Colonic mucosa (tissue), 4 donors: ENCODE results near the gene CFAP141. TPM values are rescaled to one million over a fixed set of nuclear protein-coding genes. Genes with fewer than 3 reads are reported as not detected.

Experiments used
- DNase-seq: peaks from one replicate; pipeline ENCODE4 v3.0.0-alpha.2; 2020
- H3K27ac ChIP-seq: fragments of 200-600 bp; one replicate; pipeline ENCODE4 v1.8.0; 2021
- H3K27me3 ChIP-seq: fragments of 200-600 bp; one replicate; pipeline ENCODE4 v1.8.0; 2021
- H3K36me3 ChIP-seq: fragments of 200-600 bp; one replicate; pipeline ENCODE4 v1.8.0; 2021
- H3K4me1 ChIP-seq: fragments of 200-600 bp; one replicate; pipeline ENCODE4 v1.8.0; 2021; ENCODE audit warnings: mild to moderate bottlenecking
- H3K4me3 ChIP-seq: fragments of 200-600 bp; one replicate; pipeline ENCODE4 v1.8.0; 2021
- H3K9ac ChIP-seq, 2 donors: one replicate each; pipeline ENCODE4 v1.7.0; 2013; ENCODE audit warnings: control low read depth in 2 of 2, low read depth in 2 of 2, low read length in 2 of 2
- H3K9me3 ChIP-seq: fragments of 200-600 bp; one replicate; pipeline ENCODE4 v1.8.0; 2021
- intact Hi-C: fragments of 100-400 bp; cut with DNase I; formaldehyde crosslinking; loops from one replicate; pipeline ENCODE4 v1.14.1; 2022
- total RNA-seq, 2 donors: library from RNA; stranded (reverse); fragmentation: NEBNext Ultra II Directional in 1 of 2; extraction: Animal tissue kit (Norgen Biotek cat#: 25700) in 1 of 2; gene quantifications; one replicate each; pipeline ENCODE4 v1.2.1, GENCODE V29; 2021
- TF ChIP-seq, protein P1 (sequence below): fragments of 200-600 bp; IDR thresholded peaks from one replicate; pipeline ENCODE4 v1.8.0; 2022; ENCODE audit warnings: antibody characterized with exemption, mild to moderate bottlenecking
- donor health status: healthy.
- donor health status: DM: no; HTN: no; CAD: no.
- donor health status: DM: no; HTN: no; CAD: no.

The CFAP141 gene
- total RNA-seq, 2 donors from 2014 or later: not detected

- intact Hi-C loops: no loop called here
- Histone ChIP-seq H3K36me3 (no peaks in the 10 kb centered on the region), H3K9ac (peak within 1 kb of the TSS; percentile 93 to 99), H3K9me3 (no peaks in the 10 kb centered on the region), H3K4me1 (peaks cover 7% of the 10 kb centered on the region), H3K27ac (peak within 1 kb of the TSS; percentile 98), H3K27me3 (no peaks in the 10 kb centered on the region), H3K4me3 (peak within 1 kb of the TSS; percentile 77)
- TF ChIP-seq, protein P1, sequence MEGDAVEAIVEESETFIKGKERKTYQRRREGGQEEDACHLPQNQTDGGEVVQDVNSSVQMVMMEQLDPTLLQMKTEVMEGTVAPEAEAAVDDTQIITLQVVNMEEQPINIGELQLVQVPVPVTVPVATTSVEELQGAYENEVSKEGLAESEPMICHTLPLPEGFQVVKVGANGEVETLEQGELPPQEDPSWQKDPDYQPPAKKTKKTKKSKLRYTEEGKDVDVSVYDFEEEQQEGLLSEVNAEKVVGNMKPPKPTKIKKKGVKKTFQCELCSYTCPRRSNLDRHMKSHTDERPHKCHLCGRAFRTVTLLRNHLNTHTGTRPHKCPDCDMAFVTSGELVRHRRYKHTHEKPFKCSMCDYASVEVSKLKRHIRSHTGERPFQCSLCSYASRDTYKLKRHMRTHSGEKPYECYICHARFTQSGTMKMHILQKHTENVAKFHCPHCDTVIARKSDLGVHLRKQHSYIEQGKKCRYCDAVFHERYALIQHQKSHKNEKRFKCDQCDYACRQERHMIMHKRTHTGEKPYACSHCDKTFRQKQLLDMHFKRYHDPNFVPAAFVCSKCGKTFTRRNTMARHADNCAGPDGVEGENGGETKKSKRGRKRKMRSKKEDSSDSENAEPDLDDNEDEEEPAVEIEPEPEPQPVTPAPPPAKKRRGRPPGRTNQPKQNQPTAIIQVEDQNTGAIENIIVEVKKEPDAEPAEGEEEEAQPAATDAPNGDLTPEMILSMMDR: no peak
- peak; percentile 99 for DNase-seq
Observed at GRCh38 chr1:154220071-154220969, 14.2 kb upstream of the CFAP141 start, which contains the start of gene UBAP2L. Gene UBAP2L, plus strand, starts transcription at chr1:154220955. Its CDS starts 4,169 bp downstream, at chr1:154225124.

DNA sequence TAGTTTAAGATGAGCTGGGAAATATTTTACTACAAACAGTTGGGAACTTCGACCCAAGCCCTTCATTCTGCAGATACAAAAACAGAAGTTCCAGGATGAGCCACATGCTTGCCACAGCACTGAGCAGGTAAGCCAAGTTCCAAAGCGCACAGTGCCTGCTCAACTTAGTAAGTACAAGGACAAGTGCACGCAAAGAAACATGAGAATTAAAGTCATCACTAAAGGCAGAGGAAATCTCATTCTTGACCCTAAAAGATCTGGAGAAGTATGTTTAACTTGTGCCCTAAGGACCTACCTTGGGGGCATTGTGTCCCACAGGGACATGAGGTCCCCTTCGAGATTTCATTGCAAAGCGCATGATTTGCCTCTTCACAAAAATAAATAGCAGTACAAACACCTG lies 13.4 kb upstream of the CFAP141 start:
- DNase-seq: peak; percentile 31
- peaks cover 7% of the 10 kb centered on the region for H3K4me1 ChIP-seq
- TF ChIP-seq, protein P1: no peak

DNA sequence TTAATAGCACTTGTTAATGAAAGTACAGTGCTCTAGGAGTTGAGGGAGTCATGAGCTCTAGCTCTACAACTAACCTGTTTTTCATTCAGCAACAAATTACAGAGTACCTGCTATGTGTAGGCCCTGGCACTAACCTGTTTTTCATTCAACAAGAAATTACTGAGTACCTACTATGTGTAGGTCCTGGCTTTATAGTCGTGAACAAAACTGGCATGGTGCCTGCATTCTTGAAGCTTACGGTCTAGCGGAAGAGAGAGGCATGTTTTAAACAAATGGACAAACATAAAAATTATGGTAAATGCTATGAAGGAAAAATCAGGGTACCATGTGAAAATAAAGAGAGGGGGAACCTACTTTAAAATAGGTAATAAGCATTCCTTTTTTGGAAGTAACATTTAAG lies 12.4 kb upstream of the CFAP141 start:
- H3K9ac ChIP-seq: no peak overlapping the region
- H3K4me3 ChIP-seq: no peak overlapping the region
- peaks cover 7% of the 10 kb centered on the region for H3K4me1 ChIP-seq

More for the DNA sequence above, 13.4 kb upstream of the CFAP141 start:
- Histone ChIP-seq H3K9me3 (no peaks in the 10 kb centered on the region), H3K36me3 (no peaks in the 10 kb centered on the region), H3K9ac (peak overlapping the region; percentile 76 to 99), H3K27me3 (no peaks in the 10 kb centered on the region), H3K4me3 (peak overlapping the region; percentile 77), H3K27ac (peak overlapping the region; percentile 98)
- intact Hi-C loops: no loop called here

GRCh38 chr1:154213274-154213673 lies 7.1 kb upstream of the CFAP141 start:
- DNase-seq: no peak
- intact Hi-C loops: no loop called here
- Histone ChIP-seq H3K4me3 (no peak overlapping the region), H3K9me3 (no peaks in the 10 kb centered on the region), H3K27ac (no peak overlapping the region), H3K36me3 (peaks cover 29% of the 10 kb centered on the region), H3K27me3 (no peaks in the 10 kb centered on the region), H3K9ac (no peak overlapping the region), H3K4me1 (no peaks in the 10 kb centered on the region)
- TF ChIP-seq, protein P1: no peak

More for the DNA sequence above, 12.4 kb upstream of the CFAP141 start:
- no peaks in the 10 kb centered on the region for H3K27me3 ChIP-seq
- H3K36me3 ChIP-seq: peaks cover under 1% of the 10 kb centered on the region
- DNase-seq: no peak
- no peaks in the 10 kb centered on the region for H3K9me3 ChIP-seq
- intact Hi-C loops: no loop called here
- TF ChIP-seq, protein P1: no peak
- no peak overlapping the region for H3K27ac ChIP-seq

DNA sequence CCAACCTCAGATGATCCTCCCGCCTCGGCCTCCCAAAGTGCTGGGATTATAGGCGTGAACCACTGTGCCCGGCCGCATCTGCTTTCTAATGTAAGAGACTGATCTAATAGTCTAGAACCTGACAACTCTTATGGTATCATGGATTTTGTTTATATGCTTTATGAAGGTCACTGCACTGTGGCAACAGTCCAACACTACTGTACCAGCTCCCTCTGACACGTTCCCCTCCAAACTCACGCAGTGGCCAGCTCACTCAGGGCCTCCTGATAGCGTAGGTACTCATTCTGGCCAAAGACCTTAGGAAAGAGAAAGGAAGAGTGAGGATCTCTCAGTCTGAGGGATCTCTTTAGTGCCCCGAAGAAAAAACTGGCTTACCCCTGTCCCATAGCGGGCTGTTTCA lies 6.0 kb upstream of the CFAP141 start:
- no peaks in the 10 kb centered on the region for H3K27me3 ChIP-seq
- no peaks in the 10 kb centered on the region for H3K4me1 ChIP-seq
- intact Hi-C loops: no loop called here
- TF ChIP-seq, protein P1: no peak
- no peak overlapping the region for H3K27ac ChIP-seq
- DNase-seq: no peak
- H3K9ac ChIP-seq: no peak overlapping the region
- peaks cover 29% of the 10 kb centered on the region for H3K36me3 ChIP-seq
- no peak overlapping the region for H3K4me3 ChIP-seq
- no peaks in the 10 kb centered on the region for H3K9me3 ChIP-seq
